Activated T-cell treated with anti-CD3 and anti-CD28 coated beads for 24 hours (primary cell): ENCODE measurements around the gene SLC11A2.
A peak's percentile ranks its signal among the peaks of the same experiment; 100 is the strongest.
"Not testable (repeated sequence)": the region's sequence is repeated elsewhere in the genome, so short reads cannot be mapped to it uniquely, and the experiment has no call there.

Source experiments
- DNase-seq: peaks from one replicate; pipeline ENCODE4 v3.0.0-alpha.2; 2020; ENCODE audit warnings: low read depth

Gene SLC11A2

DNA sequence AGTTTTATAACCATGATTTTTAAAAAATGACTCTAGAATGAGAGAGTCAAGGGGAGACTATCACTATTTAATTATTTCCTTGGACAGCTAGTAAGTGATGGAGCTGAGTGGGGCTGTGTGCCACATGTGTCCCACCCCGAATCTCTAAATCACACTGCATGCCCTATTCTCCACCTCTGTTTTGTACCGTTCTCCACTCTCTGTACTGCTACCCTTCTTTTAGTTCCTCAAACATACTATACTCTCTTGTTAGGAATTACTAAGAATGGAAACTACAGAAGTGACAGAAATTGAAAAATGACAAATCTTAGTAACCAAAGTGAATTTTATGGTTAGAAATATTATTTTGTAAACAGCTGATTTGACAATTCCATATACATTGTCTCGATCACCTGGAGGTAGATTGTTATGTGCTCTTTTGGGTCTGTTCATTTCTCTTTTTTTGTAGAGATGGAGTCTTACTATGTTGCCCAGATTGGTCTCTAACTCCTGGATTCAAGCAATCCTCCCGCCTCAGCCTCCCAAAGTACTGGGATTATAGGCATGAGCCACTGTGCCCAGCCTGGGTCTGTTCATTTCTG is 35.9 kb downstream of the SLC11A2 start:
- DNase-seq: no peak

DNA sequence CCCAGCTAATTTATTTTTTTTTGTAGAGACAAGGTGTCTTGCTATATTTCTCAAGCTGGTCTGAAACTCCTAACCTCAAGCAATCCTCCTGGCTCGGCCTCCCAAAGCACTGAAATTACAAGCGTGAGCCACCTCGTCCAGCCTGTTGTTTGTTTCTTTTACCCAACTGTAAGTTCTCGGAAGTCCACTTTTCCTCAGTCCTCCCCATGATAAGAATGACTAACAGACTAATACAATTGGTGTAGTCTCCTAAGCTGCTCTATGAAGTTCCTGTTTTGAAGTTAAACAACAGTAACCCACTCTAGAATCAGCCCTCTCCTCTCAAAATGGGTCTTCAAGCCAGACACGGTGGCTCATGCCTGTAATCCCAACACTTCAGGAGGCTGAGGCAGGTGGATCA is 37.3 kb downstream of the SLC11A2 start:
- DNase-seq: no peak

DNA sequence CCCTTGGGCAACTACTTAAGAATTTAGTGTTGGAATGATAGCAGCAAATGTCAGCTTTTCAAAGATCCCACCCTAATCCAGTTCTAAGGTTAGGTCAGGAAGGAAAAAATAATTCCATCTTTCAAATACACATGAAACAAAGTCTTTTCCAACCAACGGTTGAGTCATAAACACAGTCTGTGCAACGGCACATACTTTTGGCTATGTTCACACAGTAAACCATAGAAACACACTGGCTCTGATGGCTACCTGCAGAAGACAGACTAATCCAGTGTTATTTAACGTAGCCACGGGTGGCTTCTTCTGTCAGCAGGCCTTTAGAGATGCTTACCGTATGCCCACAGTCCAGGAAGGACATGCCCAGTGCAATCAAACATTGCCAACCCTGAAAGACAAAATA is 38.1 kb downstream of the SLC11A2 start:
- no peak for DNase-seq

DNA sequence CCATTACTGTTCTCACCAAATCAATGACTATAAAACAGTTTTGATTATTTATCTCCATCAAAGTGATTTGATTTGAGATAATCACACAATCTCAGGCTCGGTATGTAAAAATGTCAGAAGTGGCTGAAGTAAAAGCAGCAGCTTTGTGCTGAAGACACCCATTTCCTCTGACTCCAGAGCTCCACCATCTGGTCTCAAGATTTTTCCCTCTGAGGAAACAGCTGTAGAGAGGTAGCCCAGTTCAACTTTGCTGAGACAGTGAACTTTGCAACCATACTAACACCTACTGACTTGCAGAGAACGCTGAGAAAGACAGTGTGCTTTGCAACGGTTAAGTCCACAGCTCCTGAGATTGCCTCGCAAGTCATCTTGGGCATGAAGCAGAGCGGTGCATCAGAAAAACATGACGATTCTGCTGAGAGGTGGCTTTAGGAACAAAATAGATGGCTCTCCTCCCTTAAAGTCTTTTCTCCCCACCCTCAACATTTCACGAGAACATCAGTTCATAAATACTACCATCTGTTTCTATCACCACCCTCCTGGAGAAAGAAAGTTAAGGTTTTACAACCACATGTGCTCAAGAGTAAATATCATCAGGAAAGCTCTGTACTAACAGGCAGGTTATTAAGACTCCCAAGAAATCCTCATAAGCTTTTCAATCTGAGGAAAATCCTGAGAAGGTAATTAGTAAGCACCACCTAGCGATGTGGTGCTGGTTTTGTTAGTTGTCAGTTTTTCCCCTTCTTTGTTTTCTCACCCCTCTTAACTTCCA is 39.0 kb downstream of the SLC11A2 start:
- DNase-seq: no peak

DNA sequence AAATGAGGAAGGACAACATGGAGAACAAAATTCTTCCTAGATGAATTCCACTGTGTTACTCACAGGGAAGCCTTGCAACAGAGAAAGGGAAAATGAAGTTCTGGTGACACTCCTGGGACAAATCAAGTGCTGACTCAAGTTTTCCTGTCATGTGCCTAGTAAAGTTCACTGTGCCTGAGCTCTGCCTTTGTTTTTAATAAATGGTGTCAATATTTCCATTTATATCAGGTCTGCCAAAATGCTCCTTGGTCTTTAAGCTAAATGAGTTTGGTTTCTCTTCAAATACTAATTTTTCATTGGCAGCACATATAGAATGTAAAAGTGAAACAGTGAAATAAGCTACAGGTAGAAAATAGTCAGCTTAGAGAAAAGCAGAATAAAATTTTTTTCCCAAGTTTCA is 40.9 kb downstream of the SLC11A2 start:
- DNase-seq: no peak

DNA sequence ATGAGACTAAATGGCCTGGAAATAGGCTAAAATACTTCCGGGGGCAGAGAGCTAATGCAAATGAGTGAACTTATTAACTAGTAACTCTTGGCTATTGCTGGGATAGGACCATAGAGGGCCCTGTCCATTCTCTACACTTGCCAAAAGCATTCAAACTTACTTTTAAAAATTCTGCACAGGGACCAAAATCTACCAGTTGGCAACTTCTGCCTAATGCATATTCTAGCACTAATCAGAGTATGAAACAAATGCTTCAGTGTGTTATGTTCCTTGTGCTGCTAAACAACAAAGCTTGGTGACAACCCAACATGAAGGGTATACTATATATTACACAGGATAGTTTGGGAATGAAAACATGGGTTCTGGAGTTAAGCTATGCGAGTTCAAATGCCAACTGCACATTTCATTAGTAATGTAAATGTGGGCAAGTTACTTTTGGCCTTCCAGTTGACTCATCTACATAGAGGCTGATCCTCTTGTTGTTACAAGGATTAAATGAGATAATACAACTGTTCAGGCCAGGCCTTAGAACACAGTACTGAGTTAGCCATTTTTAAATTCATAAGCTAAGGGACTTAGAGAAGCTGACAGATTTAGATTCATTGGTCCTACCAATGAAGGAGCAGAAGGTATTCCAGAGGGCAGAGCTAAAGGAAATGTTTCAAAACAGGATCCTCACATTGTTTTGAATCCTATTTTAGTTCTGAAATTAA is 41.4 kb downstream of the SLC11A2 start:
- no peak for DNase-seq

DNA sequence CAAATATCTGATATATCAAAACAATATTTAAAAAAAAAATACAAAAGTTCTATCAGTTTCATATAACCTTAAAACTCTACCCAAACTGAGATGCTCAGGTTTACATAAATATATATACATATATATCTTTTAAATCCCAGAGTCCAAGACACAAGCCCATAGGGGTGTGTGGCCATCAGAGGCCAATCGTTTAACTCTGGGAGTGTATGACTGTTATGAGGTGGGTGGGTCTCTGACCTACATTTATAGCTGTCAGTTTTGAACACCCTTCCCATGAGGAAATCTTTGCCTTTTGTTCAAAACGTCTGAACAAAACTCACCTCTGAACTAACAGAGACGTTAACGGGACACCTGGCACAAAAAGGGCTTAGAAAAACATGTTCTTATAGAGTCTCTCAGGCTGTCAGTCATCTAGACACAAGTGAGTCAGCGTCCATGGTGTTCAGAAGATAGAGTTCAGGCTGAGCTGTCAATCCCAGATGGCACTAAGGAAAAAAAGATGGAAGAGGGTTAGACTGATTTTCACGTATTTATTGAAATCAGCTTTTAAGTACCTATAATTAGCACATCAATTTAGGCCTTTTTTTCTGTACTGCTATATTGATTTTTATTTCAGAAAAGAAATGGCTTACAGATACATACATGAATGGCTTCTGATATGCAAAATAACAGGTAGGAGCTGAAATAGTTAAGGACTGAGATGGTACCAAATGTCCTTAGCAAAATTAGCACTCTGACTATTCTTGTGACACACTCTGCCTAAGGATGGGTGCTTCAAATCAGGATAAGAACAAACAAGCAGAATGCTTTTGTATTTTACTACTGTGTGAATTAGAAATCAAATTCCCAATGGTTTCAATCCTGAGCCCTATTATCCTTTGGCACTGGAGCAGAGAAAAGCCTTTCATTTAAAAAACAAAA is 44.6 kb downstream of the SLC11A2 start:
- DNase-seq: no peak

DNA sequence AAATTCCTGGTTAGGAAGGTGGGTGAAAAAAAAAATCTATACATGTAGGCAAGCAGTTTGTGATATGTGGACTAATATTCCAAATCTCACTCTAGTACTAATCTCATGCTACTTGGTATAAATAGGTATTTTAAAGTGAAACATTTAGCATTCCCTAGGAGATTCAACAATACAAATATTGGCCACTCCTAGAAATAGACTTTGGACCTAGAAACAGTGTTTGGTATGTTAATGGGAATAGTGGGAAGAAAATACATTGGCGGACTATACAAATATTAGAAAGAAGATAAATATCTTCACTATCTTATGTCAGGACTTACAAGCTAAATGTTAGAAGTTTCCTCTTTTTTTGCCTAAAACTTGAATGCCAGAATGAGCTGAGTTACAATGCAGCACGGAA is 45.6 kb downstream of the SLC11A2 start:
- DNase-seq: no peak

DNA sequence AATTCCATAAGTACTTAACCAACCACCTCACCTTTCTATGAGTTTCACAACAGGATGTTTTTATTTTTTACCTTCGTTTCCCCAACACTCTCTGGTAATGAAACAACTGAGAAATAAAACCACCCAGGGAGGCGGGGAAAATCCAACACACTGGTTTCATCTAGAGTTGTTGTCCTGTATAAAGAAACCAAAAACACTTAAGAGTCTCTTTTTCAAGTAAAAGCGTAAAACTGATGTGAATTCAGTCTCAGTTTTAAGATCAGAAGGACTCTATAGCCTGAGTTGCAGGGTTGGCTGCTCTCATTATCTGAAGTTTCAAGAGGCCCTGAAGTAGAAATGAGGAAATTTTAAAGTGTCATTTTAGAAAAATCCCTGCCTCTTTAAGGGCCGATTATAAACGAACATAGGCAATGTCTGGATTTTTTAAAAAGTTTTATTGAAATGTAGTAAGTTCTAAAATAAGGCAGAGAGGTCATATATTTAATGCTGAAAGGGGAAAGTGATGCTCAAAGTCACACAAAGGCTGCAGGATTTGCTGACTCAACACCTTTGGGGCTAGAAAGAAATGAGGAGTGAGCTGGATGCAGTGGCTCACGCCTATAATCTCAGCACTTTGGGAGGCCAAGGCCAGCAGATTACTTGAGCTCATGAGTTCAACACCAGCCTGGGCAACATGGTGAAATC is 46.7 kb downstream of the SLC11A2 start:
- peak; percentile 32 for DNase-seq

DNA sequence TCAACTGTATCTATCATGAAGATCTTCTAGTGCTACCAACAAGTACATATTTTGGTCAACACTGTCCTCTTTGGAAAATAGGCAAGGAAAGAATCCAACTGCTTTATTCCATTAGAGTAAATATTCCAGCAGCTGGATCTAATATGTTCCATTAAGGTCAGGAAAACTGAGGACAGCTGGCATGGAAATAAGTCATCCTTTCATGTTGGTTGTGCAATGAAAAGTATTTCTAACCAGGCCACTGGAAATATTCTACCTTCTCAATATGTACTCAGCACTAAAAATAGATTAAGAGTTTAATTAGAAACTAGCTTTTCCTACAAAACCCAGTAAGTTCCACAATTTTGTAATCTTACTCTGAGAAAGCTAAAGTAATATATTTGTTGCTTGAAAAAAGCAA is 54.2 kb downstream of the SLC11A2 start:
- DNase-seq: no peak

DNA sequence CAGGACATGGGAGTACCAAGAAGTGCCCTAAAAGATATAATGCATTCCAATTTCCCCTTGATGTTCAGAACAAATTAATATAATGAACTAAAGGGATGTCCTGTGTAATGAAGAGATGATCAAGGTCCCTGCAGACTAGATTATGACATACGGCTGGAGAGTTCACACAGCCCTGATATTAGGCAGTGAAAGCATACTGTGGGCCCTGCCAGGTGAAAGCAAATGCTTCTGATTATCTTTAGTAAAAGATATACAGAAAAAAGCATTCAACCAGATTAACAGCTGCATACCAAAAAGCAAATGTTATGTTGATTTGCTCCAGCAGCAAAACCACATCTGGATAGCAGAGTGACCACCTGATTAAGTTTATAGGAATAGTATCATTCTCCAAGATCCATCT is 61.8 kb downstream of the SLC11A2 start:
- DNase-seq: no peak

DNA sequence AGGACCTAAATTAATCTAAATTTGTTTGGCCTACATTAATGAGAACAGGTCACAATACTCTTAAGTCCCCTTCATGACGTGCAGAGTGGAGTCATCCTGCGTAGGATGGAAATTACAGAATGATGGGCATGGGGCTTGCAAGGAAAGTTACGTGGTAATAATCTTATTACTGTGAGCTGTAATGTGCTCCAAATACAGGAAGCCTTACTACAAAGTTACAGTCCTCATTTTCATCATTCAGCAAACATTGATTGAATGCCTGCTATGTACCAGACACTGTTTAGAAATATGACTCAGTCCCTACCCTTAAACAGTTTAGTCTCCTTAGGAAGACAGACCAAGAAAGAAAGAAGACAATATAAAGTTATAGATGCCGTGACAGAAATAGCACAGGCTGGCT is 64.5 kb downstream of the SLC11A2 start:
- no peak for DNase-seq

DNA sequence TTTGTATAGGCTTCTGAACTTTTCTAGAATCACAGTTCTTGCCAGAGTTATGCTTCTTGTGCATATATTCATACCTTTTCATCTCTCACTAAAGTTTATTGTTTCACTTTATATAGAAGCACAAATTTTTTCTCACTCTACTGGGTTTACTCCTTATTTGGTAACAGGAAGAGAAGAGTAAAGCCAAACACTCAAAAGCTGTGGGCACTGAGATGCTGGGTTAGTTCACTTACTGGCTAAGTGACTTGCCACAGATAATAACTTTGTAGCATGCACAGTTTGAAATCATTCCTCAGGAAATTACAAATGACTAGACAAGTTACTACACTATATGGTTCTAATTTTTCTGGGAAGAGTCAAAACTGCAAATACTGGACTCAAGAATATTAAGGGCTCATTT is 66.1 kb downstream of the SLC11A2 start:
- DNase-seq: no peak

DNA sequence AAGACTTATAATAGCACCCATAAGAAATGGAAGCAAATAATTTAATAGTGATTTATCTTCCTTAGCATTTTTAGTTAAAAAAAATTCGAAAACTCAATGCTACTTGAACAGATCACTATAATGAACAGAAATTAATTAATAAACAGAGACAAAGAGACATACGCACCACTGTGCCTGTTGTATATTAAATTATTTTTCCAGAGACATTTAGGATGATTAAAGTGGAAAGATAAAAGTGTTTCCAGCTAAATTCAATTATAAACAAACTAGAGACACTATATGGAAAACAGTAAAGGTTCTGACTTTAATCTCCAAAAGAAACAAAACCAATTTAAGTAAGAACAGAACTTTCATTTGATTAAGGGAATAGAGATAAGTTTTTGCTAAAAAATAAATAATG is 70.5 kb downstream of the SLC11A2 start:
- DNase-seq: no peak

DNA sequence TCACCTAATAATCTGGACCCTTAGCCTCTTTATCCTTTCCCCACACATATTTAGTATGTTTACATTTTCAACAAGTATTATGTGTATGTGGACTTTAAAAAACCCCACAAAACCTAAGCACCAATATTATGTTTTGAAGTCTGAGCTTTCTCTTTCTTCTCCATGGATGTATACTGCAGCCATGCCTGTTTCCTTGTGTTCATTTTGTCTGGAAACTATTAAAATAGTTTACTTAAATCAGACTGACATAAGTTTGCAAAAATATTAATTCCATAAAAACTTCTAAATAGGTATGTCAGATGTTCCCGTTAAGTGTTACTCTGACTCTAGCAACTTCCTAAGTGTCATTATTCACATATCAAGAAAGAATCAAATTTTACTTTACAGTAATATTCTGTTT is 70.9 kb downstream of the SLC11A2 start:
- no peak for DNase-seq

DNA sequence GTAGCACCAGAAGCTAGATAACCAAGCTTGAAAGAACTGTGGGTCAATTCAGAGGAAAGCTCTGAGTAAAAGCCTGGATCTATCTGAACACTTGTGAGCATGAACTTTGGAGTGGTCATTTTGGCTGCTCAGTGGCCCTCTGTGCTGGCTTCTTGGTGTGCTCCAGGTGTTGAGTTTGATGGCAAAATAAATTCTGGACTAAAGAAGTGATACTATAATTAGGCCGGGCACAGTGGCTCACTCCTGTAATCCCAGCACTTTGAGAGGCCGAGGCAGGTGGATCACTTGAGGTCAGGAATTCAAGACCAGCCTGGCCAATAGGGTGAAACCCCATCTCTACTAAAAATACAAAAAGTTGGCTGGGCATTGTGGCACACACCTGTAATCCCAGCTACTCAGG is 71.4 kb downstream of the SLC11A2 start:
- DNase-seq: not testable (repeated sequence)

DNA sequence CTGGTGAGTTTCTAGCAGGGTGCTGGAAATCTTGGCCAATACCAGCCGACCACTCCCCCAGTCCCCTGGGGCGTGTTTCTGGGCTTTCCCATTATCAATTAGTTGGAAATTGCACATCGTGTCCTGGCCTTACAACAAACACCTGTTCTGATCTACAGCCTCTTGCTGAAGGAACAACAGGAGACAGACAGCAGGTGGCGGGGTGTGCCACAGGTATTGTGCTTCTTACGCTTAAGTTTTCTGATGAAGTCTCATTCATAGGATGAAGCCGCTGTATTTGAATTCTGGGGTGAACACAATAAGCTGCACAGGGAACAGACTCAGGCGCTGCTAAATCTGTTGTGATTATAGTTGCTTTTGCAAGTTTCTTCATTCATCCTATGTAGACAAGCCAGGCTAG is 73.1 kb downstream of the SLC11A2 start:
- no peak for DNase-seq

DNA sequence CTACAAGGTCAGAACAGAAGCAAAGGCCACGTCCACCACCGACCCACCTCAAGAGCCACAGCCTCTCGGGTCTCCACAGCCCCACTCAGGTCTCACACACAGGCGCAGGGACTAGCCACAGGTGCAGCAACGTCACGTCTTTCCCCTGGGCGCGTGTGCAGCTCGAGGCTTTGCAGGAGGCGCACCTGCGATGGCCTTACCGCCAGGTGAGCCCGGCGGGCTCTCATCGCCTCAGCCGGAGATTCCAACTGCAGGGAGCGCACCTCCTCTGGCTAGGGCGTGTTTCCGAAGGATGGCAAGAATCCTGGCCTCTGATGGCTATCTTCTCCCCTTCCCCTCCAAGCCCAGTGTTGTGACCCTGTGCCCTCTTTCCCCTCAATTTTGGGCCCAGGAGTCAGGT is 73.7 kb downstream of the SLC11A2 start, which contains the start of gene HIGD1C:
TSS of gene HIGD1C (plus strand) at position 35 of the 400 bp plus-strand sequence. CDS start 1,455 bp downstream, outside the sequence.
- DNase-seq: no peak

DNA sequence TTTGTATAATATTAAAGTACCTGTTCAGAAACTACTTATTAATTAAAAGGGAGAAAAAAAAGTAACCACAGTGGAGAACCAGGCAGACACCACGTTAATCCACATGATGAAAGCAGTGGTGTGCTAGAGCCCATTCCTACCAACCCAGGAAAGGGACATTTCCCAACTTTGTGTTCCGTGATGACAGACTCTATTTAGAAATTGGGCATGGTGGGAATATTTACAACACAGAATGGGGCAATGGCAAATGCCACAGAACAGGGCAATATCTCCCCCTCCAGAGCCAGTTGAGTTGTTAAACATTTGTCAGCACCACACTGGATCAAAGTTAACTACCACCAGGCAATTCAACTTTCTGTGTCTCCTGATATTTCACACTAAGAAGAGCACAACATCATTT is 75.1 kb downstream of the SLC11A2 start:
- DNase-seq: no peak

DNA sequence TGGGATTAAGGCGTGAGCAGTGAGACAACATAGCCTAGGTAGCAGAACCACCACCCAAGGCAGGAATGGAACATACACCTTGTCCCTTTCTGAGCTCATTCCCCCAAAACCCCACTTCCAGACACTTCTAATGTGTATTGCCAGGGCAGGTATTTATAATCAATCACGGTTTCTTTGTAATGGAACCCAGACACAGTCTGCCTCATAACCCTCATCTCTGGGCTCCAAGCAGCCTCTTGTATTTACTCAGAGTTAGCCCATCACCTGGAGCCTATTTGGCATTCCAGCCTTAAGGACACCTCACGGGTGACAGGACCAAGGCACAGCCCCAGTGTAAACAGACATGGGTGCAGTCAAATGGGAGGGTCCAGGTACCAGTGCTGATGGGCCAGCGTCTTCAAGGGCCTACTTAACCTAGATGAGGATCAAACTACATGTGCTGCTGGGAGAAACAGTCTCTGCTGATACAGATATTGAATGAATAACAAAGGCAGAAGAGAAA is 76.3 kb downstream of the SLC11A2 start:
- no peak for DNase-seq

DNA sequence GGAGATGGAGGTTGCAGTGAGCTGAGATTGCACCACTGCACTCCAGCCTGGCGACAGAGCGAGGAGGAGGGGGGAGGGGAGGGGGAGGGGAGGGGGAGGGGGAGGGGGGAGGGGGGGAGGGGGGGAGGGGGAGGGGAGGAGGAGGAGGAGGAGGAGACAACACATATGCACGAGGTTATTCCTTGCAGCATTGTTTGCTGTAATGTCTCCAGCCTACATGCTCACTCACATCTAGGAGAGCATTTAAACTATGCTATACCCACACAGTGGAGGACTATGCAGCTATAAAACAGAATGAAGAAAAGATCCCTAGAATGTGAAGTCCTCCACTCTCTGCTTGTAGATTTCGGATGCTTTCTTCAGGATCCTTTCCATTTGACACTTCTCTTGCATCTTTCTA is 77.4 kb downstream of the SLC11A2 start:
- no peak for DNase-seq
